ENCODE measurements around the gene CCDC34. TPM values are rescaled to one million over a fixed set of nuclear protein-coding genes. Genes with fewer than 3 reads are reported as not detected.

CCDC34 gene
- total RNA-seq, 2 experiments from 2014 or later = 1.3 to 1.6 TPM

GRCh38 chr11:27394781-27395228 lies 31.8 kb upstream of the CCDC34 start:
- peaks cover 7% of the 10 kb centered on the region for H3K27me3 Mint-ChIP-seq
- intact Hi-C loops (cut with DNase I, micrococcal nuclease) = no loop called here
- ATAC-seq (ENCODE audit: poor library complexity) = no peak

GRCh38 chr11:27392278-27393114 lies 29.5 kb upstream of the CCDC34 start:
- H3K9me3 Mint-ChIP-seq = no peaks in the 10 kb centered on the region
- H3K27ac Mint-ChIP-seq = no peak overlapping the region
- intact Hi-C loops (cut with DNase I, micrococcal nuclease) = no loop called here
- no peak for ATAC-seq (ENCODE audit: poor library complexity)
- no peak for DNase-seq
- H3K27me3 Mint-ChIP-seq = peaks cover 6% of the 10 kb centered on the region
- H3K4me1 Mint-ChIP-seq (ENCODE audit: low read depth) = no peaks in the 10 kb centered on the region
- no peaks in the 10 kb centered on the region for H3K36me3 ChIP-seq (ENCODE audit: insufficient read depth, low read length)
- no peaks in the 10 kb centered on the region for H3K4me1 ChIP-seq (ENCODE audit: insufficient read depth, low read length)
- H3K9me3 ChIP-seq (ENCODE audit: control insufficient read depth in 1 of 2, insufficient read depth in 1 of 2, low read length in 2 of 2) = no peaks in the 10 kb centered on the region
- ChIA-PET POLR2A (no interaction called here), CTCF (no interaction called here)
- TF ChIP-seq, protein P1, sequence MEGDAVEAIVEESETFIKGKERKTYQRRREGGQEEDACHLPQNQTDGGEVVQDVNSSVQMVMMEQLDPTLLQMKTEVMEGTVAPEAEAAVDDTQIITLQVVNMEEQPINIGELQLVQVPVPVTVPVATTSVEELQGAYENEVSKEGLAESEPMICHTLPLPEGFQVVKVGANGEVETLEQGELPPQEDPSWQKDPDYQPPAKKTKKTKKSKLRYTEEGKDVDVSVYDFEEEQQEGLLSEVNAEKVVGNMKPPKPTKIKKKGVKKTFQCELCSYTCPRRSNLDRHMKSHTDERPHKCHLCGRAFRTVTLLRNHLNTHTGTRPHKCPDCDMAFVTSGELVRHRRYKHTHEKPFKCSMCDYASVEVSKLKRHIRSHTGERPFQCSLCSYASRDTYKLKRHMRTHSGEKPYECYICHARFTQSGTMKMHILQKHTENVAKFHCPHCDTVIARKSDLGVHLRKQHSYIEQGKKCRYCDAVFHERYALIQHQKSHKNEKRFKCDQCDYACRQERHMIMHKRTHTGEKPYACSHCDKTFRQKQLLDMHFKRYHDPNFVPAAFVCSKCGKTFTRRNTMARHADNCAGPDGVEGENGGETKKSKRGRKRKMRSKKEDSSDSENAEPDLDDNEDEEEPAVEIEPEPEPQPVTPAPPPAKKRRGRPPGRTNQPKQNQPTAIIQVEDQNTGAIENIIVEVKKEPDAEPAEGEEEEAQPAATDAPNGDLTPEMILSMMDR (IDR thresholded peaks at IDR 0.05) = no peak
- no peaks in the 10 kb centered on the region for H3K36me3 Mint-ChIP-seq (ENCODE audit: low read depth)
- no peak overlapping the region for H3K4me3 Mint-ChIP-seq
- H3K4me3 ChIP-seq (ENCODE audit: low read length) = no peak overlapping the region
- no peaks in the 10 kb centered on the region for H3K27me3 ChIP-seq (ENCODE audit: control insufficient read depth in 1 of 2, insufficient read depth in 2 of 2, low read length in 2 of 2)
- no peak overlapping the region for H3K27ac ChIP-seq (ENCODE audit: low read depth in 1 of 2, low read length in 2 of 2)

More at GRCh38 chr11:27394781-27395228, 31.8 kb upstream of the CCDC34 start:
- Mint-ChIP-seq H3K4me3 (no peak overlapping the region), H3K36me3 (ENCODE audit: low read depth) (no peaks in the 10 kb centered on the region), H3K27ac (no peak overlapping the region), H3K9me3 (no peaks in the 10 kb centered on the region), H3K4me1 (ENCODE audit: low read depth) (no peaks in the 10 kb centered on the region)
- Histone ChIP-seq H3K9me3 (ENCODE audit: control insufficient read depth in 1 of 2, insufficient read depth in 1 of 2, low read length in 2 of 2) (no peaks in the 10 kb centered on the region), H3K4me1 (ENCODE audit: insufficient read depth, low read length) (no peaks in the 10 kb centered on the region), H3K27me3 (ENCODE audit: control insufficient read depth in 1 of 2, insufficient read depth in 2 of 2, low read length in 2 of 2) (no peaks in the 10 kb centered on the region), H3K4me3 (ENCODE audit: low read length) (no peak overlapping the region), H3K36me3 (ENCODE audit: insufficient read depth, low read length) (no peaks in the 10 kb centered on the region), H3K27ac (ENCODE audit: low read depth in 1 of 2, low read length in 2 of 2) (no peak overlapping the region)
- TF ChIP-seq, protein P1 (IDR thresholded peaks at IDR 0.05) = no peak
- CTCF ChIA-PET = no interaction called here
- POLR2A ChIA-PET = no interaction called here
- DNase-seq = no peak

GRCh38 chr11:27391331-27392015 lies 28.5 kb upstream of the CCDC34 start:
- Mint-ChIP-seq H3K9me3 (no peaks in the 10 kb centered on the region), H3K4me1 (ENCODE audit: low read depth) (no peaks in the 10 kb centered on the region), H3K27ac (no peak overlapping the region), H3K4me3 (no peak overlapping the region), H3K27me3 (no peaks in the 10 kb centered on the region), H3K36me3 (ENCODE audit: low read depth) (no peaks in the 10 kb centered on the region)
- ChIA-PET CTCF (interaction anchor here (0.5 kb wide), 1 partner anchor 43 kb away, joined by 3 read pairs; no protein-coding TSS in a partner anchor), POLR2A (no interaction called here)
- Histone ChIP-seq H3K4me3 (ENCODE audit: low read length) (no peak overlapping the region), H3K9me3 (ENCODE audit: control insufficient read depth in 1 of 2, insufficient read depth in 1 of 2, low read length in 2 of 2) (no peaks in the 10 kb centered on the region), H3K27me3 (ENCODE audit: control insufficient read depth in 1 of 2, insufficient read depth in 2 of 2, low read length in 2 of 2) (no peaks in the 10 kb centered on the region), H3K36me3 (ENCODE audit: insufficient read depth, low read length) (no peaks in the 10 kb centered on the region), H3K27ac (ENCODE audit: low read depth in 1 of 2, low read length in 2 of 2) (no peak overlapping the region), H3K4me1 (ENCODE audit: insufficient read depth, low read length) (no peaks in the 10 kb centered on the region)
- no peak for ATAC-seq (ENCODE audit: poor library complexity)
- no peak for DNase-seq
- intact Hi-C loops (cut with DNase I, micrococcal nuclease) = no loop called here
- TF ChIP-seq, protein P1 (IDR thresholded peaks at IDR 0.05) = no peak
